GM21515 (cell line): ENCODE results near the gene ZWINT.

Source experiments
- ATAC-seq: cut with Tn5 transposase; IDR thresholded peaks from one replicate; pipeline ENCODE4 v1.9.1; 2021; ENCODE audit not compliant: unreplicated experiment

The ZWINT gene

GRCh38 chr10:56360967-56361612 is at the start of gene ZWINT:
ZWINT (minus strand) TSS chr10:56361259; CDS start chr10:56361236, 23 bp downstream.
- peak; percentile 99 for ATAC-seq

GRCh38 chr10:56383806-56384205 is 22.7 kb upstream of the ZWINT start:
- ATAC-seq: no peak

- ATAC-seq: no peak
Measured at GRCh38 chr10:56370217-56371113, 9.4 kb upstream of the ZWINT start.

GRCh38 chr10:56360583-56360966 is 484 bp downstream of the ZWINT start:
- ATAC-seq: no peak

GRCh38 chr10:56359837-56360236 is 1.2 kb downstream of the ZWINT start:
- no peak for ATAC-seq

- ATAC-seq: no peak
Measured at GRCh38 chr10:56357018-56357417, 4.0 kb downstream of the ZWINT start.

GRCh38 chr10:56351909-56352630 is 9.0 kb downstream of the ZWINT start:
- ATAC-seq: no peak

- ATAC-seq: no peak
Measured at GRCh38 chr10:56349611-56350010, 11.4 kb downstream of the ZWINT start.

GRCh38 chr10:56348101-56348500 is 13.0 kb downstream of the ZWINT start:
- no peak for ATAC-seq

- ATAC-seq: no peak
Measured at GRCh38 chr10:56346845-56347415, 14.1 kb downstream of the ZWINT start.

- no peak for ATAC-seq
Measured at GRCh38 chr10:56341612-56342011, 19.4 kb downstream of the ZWINT start.

GRCh38 chr10:56329961-56330360 is 31.1 kb downstream of the ZWINT start:
- no peak for ATAC-seq

GRCh38 chr10:56327118-56327517 is 33.9 kb downstream of the ZWINT start:
- no peak for ATAC-seq

- ATAC-seq: peak; percentile 96
Measured at GRCh38 chr10:56319386-56319785, 41.7 kb downstream of the ZWINT start.

- peak; percentile 27 for ATAC-seq
Measured at GRCh38 chr10:56318816-56319215, 42.2 kb downstream of the ZWINT start.

- ATAC-seq: no peak
Measured at GRCh38 chr10:56317603-56318002, 43.5 kb downstream of the ZWINT start.

- ATAC-seq: no peak
Measured at GRCh38 chr10:56316603-56317002, 44.5 kb downstream of the ZWINT start.
